RWPE1 (cell line): Measurements from ENCODE around the gene GFER.
A peak's percentile ranks its signal among the peaks of the same experiment; 100 is the strongest.

Source experiments
- CTCF ChIA-PET: fragments of 350-600 bp; sonication (Branson Sonifier 250); formaldehyde crosslinking; extraction: SDS; loops from one replicate; lab custom pipeline; 2021; lab: Yijun Ruan, JAX
- POLR2A ChIA-PET: fragments of 400-600 bp; formaldehyde crosslinking; extraction: SDS; loops from one replicate; lab custom pipeline; 2020; ENCODE audit warnings: antibody characterized with exemption; ENCODE audit not compliant: low non-redundant PET; lab: Yijun Ruan, JAX
- DNase-seq: peaks from one replicate; pipeline ENCODE4 v3.0.0; 2012; ENCODE audit warnings: low spot score
- H3K27ac ChIP-seq: fragments of 450-650 bp; 2 replicates; pipeline ENCODE4 v1.5.1; 2017
- TF ChIP-seq, protein P1 (sequence below): fragments of 450-650 bp; conservative IDR thresholded peaks from 2 replicates; pipeline ENCODE4 v1.5.1; 2017; ENCODE audit warnings: low read depth, mild to moderate bottlenecking

The GFER gene

DNA sequence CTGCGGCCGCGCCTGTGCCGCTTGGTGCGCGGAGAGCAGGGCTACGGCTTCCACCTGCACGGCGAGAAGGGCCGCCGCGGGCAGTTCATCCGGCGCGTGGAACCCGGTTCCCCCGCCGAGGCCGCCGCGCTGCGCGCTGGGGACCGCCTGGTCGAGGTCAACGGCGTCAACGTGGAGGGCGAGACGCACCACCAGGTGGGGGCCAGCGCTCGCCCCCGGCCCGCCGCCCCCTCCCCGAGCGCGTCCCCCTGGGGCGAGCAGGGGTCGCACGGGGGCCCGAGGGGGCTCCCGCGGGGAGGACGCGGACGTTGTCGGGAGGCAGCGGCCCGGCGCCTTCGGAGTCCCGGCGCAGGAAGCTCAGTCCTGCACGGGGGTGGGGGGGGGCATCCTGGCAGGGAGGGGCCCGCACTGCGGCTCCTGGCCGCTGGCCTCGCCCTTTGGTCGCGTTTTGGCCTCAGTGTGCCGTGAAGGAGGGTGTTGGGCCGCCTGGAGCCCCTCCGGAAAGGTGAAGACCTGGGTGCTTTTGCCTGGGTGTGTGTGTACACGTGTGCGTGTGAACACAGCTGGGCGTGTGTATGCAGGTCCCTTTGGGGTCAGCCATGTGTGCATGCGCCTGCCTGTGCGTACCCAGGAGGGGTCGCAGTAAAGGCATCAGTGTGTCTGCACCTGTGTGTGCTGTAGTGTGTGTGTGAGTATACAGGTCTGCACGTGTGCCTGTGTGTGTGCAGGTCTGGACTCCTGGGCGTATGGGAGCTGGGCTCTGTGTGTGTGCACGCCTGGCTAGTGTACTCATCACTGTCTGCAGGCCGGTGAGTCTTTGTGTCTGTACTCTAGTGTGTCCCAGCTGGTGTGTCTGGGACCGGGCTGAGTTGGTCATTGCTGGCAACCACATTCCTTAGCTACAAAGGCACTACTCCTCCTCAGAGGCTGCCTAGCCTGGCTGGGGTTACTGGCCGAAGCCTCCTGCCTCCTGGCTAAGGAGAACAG lies 43.3 kb downstream of the GFER start:
- DNase-seq, result no peak
- ChIA-PET CTCF (interaction anchor here (0.5 to 1.1 kb wide), 6 partner anchors 11 to 930 kb away, joined by 3 to 6 read pairs (median 3); no protein-coding TSS in a partner anchor), POLR2A (interaction anchor here (0.6 kb wide), 1 partner anchor 12 kb away, joined by 4 read pairs; no protein-coding TSS in a partner anchor)
- H3K27ac ChIP-seq, result peak overlapping the region; percentile 85
- TF ChIP-seq, protein P1, sequence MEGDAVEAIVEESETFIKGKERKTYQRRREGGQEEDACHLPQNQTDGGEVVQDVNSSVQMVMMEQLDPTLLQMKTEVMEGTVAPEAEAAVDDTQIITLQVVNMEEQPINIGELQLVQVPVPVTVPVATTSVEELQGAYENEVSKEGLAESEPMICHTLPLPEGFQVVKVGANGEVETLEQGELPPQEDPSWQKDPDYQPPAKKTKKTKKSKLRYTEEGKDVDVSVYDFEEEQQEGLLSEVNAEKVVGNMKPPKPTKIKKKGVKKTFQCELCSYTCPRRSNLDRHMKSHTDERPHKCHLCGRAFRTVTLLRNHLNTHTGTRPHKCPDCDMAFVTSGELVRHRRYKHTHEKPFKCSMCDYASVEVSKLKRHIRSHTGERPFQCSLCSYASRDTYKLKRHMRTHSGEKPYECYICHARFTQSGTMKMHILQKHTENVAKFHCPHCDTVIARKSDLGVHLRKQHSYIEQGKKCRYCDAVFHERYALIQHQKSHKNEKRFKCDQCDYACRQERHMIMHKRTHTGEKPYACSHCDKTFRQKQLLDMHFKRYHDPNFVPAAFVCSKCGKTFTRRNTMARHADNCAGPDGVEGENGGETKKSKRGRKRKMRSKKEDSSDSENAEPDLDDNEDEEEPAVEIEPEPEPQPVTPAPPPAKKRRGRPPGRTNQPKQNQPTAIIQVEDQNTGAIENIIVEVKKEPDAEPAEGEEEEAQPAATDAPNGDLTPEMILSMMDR, result no peak

DNA sequence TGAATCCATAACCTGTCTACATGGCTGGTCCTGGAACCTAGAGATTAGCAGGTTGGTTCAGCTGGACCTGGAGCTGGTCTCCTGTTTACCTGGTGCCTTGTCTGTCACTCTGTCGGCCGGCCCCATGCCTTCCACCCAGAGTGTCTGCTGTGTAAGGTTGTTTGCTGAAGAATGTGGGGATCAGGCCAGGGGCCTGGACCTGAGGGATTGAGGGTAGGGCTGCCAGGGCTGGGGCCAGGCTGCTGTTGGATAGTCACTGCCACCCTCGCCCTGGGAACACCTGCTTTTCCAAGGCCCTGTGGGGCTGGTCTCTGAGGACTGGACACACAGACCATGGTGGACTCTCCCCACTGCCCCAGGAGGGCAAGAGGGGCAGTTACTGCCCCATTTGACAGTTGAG lies 44.2 kb downstream of the GFER start:
- TF ChIP-seq, protein P1, result no peak
- peak overlapping the region; percentile 85 for H3K27ac ChIP-seq
- DNase-seq, result no peak
- ChIA-PET CTCF (interaction anchor here (0.5 to 1.1 kb wide), 4 partner anchors 12 to 112 kb away, joined by 3 to 6 read pairs (median 3); no protein-coding TSS in a partner anchor), POLR2A (interaction anchor here (0.6 kb wide), 1 partner anchor 12 kb away, joined by 4 read pairs; no protein-coding TSS in a partner anchor)

DNA sequence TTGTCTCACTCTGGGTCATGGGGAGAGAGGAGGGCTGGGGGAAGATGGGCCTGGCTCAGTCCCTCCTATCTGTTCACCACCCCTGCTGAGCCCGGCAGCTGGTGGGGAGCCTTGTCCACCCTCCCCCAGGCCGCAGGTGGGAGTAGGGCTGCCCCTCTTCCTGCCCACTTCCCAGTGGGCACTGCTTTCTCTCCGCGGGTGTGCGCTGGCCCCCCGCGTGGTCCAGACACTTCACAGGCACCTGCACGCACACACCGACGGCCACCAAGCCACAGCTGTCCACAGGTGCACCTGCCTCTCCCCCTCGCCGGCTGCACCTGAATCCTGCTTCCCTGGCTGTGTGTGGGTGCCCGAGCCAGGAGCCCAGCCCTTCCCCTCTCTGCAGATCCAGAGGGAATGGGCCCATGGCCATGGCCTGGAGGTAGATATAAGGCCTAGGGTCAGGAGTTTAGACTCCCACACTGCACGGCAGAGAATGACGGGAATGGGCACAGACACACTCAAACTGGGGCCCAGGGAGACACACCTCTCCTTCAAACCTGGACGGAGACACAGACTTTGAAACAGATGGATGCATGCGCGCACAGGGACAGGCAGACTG lies 44.7 kb downstream of the GFER start:
- no peak for DNase-seq
- H3K27ac ChIP-seq, result peak overlapping the region; percentile 85
- POLR2A ChIA-PET, result no interaction called here
- CTCF ChIA-PET, result interaction anchor here (1.1 kb wide), 1 partner anchor 112 kb away, joined by 6 read pairs; no protein-coding TSS in a partner anchor
- TF ChIP-seq, protein P1, result no peak

DNA sequence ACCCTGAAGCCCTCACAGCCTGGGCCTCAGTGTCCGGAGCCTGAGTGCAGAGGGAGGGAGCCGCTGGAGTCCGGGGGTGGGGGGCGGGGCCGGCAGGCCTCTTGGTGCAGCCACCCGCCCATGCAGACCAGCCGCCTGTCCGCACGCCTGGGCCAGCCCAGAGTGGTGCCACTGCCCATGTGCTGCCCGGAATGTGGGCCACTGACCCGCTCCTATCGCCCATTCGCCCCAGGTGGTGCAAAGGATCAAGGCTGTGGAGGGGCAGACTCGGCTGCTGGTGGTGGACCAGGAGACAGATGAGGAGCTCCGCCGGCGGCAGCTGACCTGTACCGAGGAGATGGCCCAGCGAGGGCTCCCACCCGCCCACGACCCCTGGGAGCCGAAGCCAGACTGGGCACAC lies 45.4 kb downstream of the GFER start:
- DNase-seq, result no peak
- TF ChIP-seq, protein P1, result no peak
- peak overlapping the region; percentile 78 for H3K27ac ChIP-seq
- POLR2A ChIA-PET, result no interaction called here
- CTCF ChIA-PET, result no interaction called here

DNA sequence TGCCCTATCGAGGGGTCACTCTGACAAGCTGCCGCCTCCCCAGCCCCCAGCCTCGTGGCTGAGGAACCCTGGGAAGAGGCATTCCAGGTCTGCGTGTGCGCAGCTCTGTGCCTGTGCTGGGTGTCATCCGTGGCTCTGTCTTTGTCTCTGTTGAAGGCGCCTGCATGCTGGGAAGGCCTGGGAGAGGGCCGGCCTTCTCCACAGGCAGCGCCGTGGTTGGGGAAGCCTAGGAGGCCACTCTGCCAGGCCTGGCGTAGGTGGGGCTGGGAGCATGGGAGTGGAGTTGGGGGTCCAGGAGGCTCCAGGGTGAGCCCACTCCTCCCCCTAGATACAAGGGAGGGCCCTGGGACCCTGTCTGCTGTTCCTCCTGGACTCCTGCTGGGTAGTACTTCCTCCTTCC lies 46.0 kb downstream of the GFER start:
- TF ChIP-seq, protein P1, result no peak
- DNase-seq, result no peak
- ChIA-PET CTCF (interaction anchor here (0.6 kb wide), 1 partner anchor 116 kb away, joined by 3 read pairs; no protein-coding TSS in a partner anchor), POLR2A (no interaction called here)
- peak overlapping the region; percentile 78 for H3K27ac ChIP-seq

DNA sequence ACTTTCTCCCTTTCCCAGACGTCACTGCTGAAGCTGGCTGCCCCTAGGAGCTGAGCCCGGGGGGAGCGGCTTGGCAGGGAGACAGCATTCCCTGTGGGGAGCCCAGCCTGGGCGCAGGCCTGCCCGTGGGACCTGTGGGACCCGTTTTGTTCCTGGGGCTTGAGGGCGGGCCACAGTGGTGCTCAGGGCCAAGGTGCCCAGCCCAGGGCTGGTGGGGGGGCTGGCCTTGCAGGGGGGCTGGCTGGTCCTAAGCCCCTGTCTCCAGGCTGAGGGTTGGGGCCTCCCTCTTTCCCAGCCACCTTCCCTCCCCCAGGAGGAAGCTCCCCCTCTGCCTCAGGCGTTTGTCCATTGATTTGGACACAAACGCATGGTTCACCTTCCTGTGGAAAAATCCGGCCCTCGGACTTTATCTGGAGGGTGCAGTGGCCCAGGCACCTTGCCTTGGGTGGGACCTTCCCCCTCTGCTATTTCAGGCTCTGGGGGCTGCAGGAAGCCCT lies 47.1 kb downstream of the GFER start:
- TF ChIP-seq, protein P1, result no peak
- H3K27ac ChIP-seq, result peak overlapping the region; percentile 78
- CTCF ChIA-PET, result no interaction called here
- POLR2A ChIA-PET, result no interaction called here
- no peak for DNase-seq
